Testis (tissue), 3 donors: ENCODE data around the gene KLHL26. TPM values are rescaled to one million over a fixed set of nuclear protein-coding genes. Genes with fewer than 3 reads are reported as not detected.

Experiments
- DNase-seq: peaks from one replicate; pipeline ENCODE4 v3.0.0-alpha.2; 2019
- H3K27ac ChIP-seq, 2 donors: fragments of 200-600 bp; sonication (generic); one replicate each; pipeline ENCODE4 v1.5.1; 2019
- H3K27me3 ChIP-seq: fragments of 200-600 bp; sonication (generic); one replicate; pipeline ENCODE4 v1.5.1; 2019
- H3K36me3 ChIP-seq: fragments of 200-600 bp; sonication (generic); one replicate; pipeline ENCODE4 v1.5.1; 2017; ENCODE audit warnings: low read depth; ENCODE audit errors: missing control alignments
- H3K4me1 ChIP-seq: fragments of 200-600 bp; sonication (generic); one replicate; pipeline ENCODE4 v1.5.1; 2019
- H3K4me3 ChIP-seq, 2 donors: fragments of 200-600 bp; sonication (generic); one replicate each; pipeline ENCODE4 v1.5.1; 2017 to 2019
- H3K9me3 ChIP-seq: fragments of 200-600 bp; sonication (generic); one replicate; pipeline ENCODE4 v1.5.1; 2017
- CTCF ChIP-seq, 3 experiments: fragments of 450-650 bp in 2 of 3; fragments of 200-600 bp in 1 of 3; sonication (generic) in 1 of 3; IDR thresholded peaks; one replicate each; pipeline ENCODE4 v1.5.1; 2016 to 2019; ENCODE audit warnings: antibody characterized with exemption in 3 of 3, mild to moderate bottlenecking in 2 of 3, moderate library complexity in 1 of 3
- POLR2A ChIP-seq: fragments of 450-650 bp; IDR thresholded peaks from one replicate; pipeline ENCODE4 v1.6.1; 2017; ENCODE audit warnings: antibody characterized with exemption, mild to moderate bottlenecking, moderate library complexity
- WGBS, 2 donors: methylation state at CpG; one replicate each; pipeline ENCODE4 v1.1.5; 2018; 5-methylcytosine and 5-hydroxymethylcytosine counted together
- intact Hi-C: fragments of 100-400 bp; cut with DNase I; formaldehyde crosslinking; loops from one replicate; pipeline ENCODE4 v1.15.1; 2023; ENCODE audit warnings: low total_unique reads
- polyA plus RNA-seq: library from polyadenylated mRNA; stranded (reverse); fragments of 350-450 nt; fragmentation: Illumina TruSeq; extraction: RNeasy Lipid Tissue Mini Kit (QIAGEN cat#74804); gene quantifications from one replicate; pipeline ENCODE4 v1.2.3, GENCODE V29; 2014; ENCODE audit warnings: low read depth, low replicate concordance; ENCODE audit not compliant: insufficient read depth
- small RNA-seq, 2 donors: library from RNA; depleted of rRNA; stranded (forward); fragments of <200 nt; gene quantifications; one replicate each; pipeline ENCODE3, GENCODE V24; 2016
- total RNA-seq, 2 donors: library from RNA; depleted of rRNA; stranded (reverse); fragments of >200 nt; gene quantifications; one replicate each; pipeline ENCODE4 v1.2.3, GENCODE V29; 2016

KLHL26 gene
- total and polyA plus RNA-seq, 3 donors from 2014 or later = 10.6 to 32.3 (median 16.5) TPM

GRCh38 chr19:18717601-18718000 is 80.8 kb downstream of the KLHL26 start:
- TF ChIP-seq POLR2A (no peak), CTCF (IDR thresholded peaks at IDR 0.05) (no peak)
- WGBS, 2 donors = 54 to 56% methylated on average over 9 to 10 of the region's 10 CpGs
- Histone ChIP-seq H3K27ac (no peak overlapping the region), H3K4me3 (no peak overlapping the region), H3K4me1 (peaks cover 9% of the 10 kb centered on the region), H3K36me3 (no peaks in the 10 kb centered on the region), H3K9me3 (no peaks in the 10 kb centered on the region), H3K27me3 (no peaks in the 10 kb centered on the region)
- intact Hi-C loops = no loop called here
- DNase-seq = peak; percentile 45

GRCh38 chr19:18718015-18718526 is 81.2 kb downstream of the KLHL26 start:
- H3K27ac ChIP-seq = no peak overlapping the region
- DNase-seq = no peak
- TF ChIP-seq CTCF (IDR thresholded peaks at IDR 0.05) = no peak
- TF ChIP-seq POLR2A = no peak
- no peaks in the 10 kb centered on the region for H3K36me3 ChIP-seq
- H3K4me1 ChIP-seq = peaks cover 9% of the 10 kb centered on the region
- H3K4me3 ChIP-seq = no peak overlapping the region
- no peaks in the 10 kb centered on the region for H3K9me3 ChIP-seq
- WGBS, 2 donors = 63 to 69% methylated on average over 5 of the region's 5 CpGs
- intact Hi-C loops = no loop called here
- no peaks in the 10 kb centered on the region for H3K27me3 ChIP-seq

GRCh38 chr19:18718846-18719458 is 82.1 kb downstream of the KLHL26 start:
- H3K27me3 ChIP-seq = no peaks in the 10 kb centered on the region
- H3K4me1 ChIP-seq = peaks cover 9% of the 10 kb centered on the region
- TF ChIP-seq CTCF (IDR thresholded peaks at IDR 0.05) (no peak), POLR2A (no peak)
- no peak for DNase-seq
- no peak overlapping the region for H3K4me3 ChIP-seq
- no peaks in the 10 kb centered on the region for H3K36me3 ChIP-seq
- no peak overlapping the region for H3K27ac ChIP-seq
- intact Hi-C loops = no loop called here
- WGBS, 2 donors = 86 to 93% methylated on average over 13 to 16 of the region's 16 CpGs
- no peaks in the 10 kb centered on the region for H3K9me3 ChIP-seq

GRCh38 chr19:18719541-18719940 is 82.7 kb downstream of the KLHL26 start:
- no peak for TF ChIP-seq CTCF (IDR thresholded peaks at IDR 0.05)
- no peak for TF ChIP-seq POLR2A
- no peaks in the 10 kb centered on the region for H3K36me3 ChIP-seq
- no peak for DNase-seq
- 88 to 89% methylated on average over 15 to 25 of the region's 25 CpGs for WGBS, 2 donors
- H3K4me1 ChIP-seq = peaks cover 9% of the 10 kb centered on the region
- no peak overlapping the region for H3K4me3 ChIP-seq
- H3K27me3 ChIP-seq = no peaks in the 10 kb centered on the region
- intact Hi-C loops = no loop called here
- H3K27ac ChIP-seq = no peak overlapping the region
- no peaks in the 10 kb centered on the region for H3K9me3 ChIP-seq

Small RNA genes within 50 kb of the gene (small RNA-seq; reads per million reads assigned to genes)
- gene RN7SL155P = 0 reads per million in 2 donors

Other genes with a start within 250 kb of the KLHL26 start
- 1 to 10 TPM; 1.6 to 4.0 TPM for gene LRRC25, start 239.4 kb upstream of the KLHL26 start, total RNA-seq
- gene LRRC25, start 239.4 kb upstream of the KLHL26 start, polyA plus RNA-seq = 3.4 TPM
- gene SSBP4, start 217.6 kb upstream of the KLHL26 start, total RNA-seq = 100 to 1,000 TPM in 1 of 2 donors, 10 to 100 TPM in 1; 90.3 to 118 TPM
- 80.5 TPM for gene SSBP4, start 217.6 kb upstream of the KLHL26 start, polyA plus RNA-seq
- gene ISYNA1, start 198.9 kb upstream of the KLHL26 start, total RNA-seq = 1,000 to 10,000 TPM in 1 of 2 donors, 100 to 1,000 TPM in 1; 1,000 to 1,122 TPM
- 493 TPM for gene ISYNA1, start 198.9 kb upstream of the KLHL26 start, polyA plus RNA-seq
- 10 to 100 TPM; 75.8 to 76.1 TPM for gene ELL, start 115.0 kb upstream of the KLHL26 start, total RNA-seq
- 48.0 TPM for gene ELL, start 115.0 kb upstream of the KLHL26 start, polyA plus RNA-seq
- 100 to 1,000 TPM; 587 to 614 TPM for gene FKBP8, start 93.5 kb upstream of the KLHL26 start, total RNA-seq
- gene FKBP8, start 93.5 kb upstream of the KLHL26 start, polyA plus RNA-seq = 571 TPM
- gene KXD1, start 79.2 kb upstream of the KLHL26 start, total RNA-seq = 100 to 1,000 TPM; 124 to 133 TPM
- gene KXD1, start 79.2 kb upstream of the KLHL26 start, polyA plus RNA-seq = 163 TPM
- 100 to 1,000 TPM; 475 to 508 TPM for gene UBA52, start 65.2 kb upstream of the KLHL26 start, total RNA-seq
- 1,038 TPM for gene UBA52, start 65.2 kb upstream of the KLHL26 start, polyA plus RNA-seq
- gene REX1BD, start 48.2 kb upstream of the KLHL26 start, total RNA-seq = 10 to 100 TPM; 44.3 to 58.7 TPM
- 14.5 TPM for gene REX1BD, start 48.2 kb upstream of the KLHL26 start, polyA plus RNA-seq
- 1 to 10 TPM; 4.3 to 5.3 TPM for gene CRLF1, start 30.2 kb upstream of the KLHL26 start, total RNA-seq
- gene CRLF1, start 30.2 kb upstream of the KLHL26 start, polyA plus RNA-seq = 8.7 TPM
- 1 to 10 TPM; 4.3 to 7.0 TPM for gene TMEM59L, start 24.2 kb upstream of the KLHL26 start, total RNA-seq
- gene TMEM59L, start 24.2 kb upstream of the KLHL26 start, polyA plus RNA-seq = 4.5 TPM
- 10 to 100 TPM; 28.1 to 32.1 TPM for gene CRTC1, start 46.7 kb downstream of the KLHL26 start, total RNA-seq
- gene CRTC1, start 46.7 kb downstream of the KLHL26 start, polyA plus RNA-seq = 15.6 TPM
- gene COMP, start 154.3 kb downstream of the KLHL26 start, total RNA-seq = 1 to 10 TPM; 3.8 to 7.1 TPM
- gene COMP, start 154.3 kb downstream of the KLHL26 start, polyA plus RNA-seq = 23.4 TPM
- gene UPF1, start 194.9 kb downstream of the KLHL26 start, total RNA-seq = 100 to 1,000 TPM; 176 to 188 TPM
- gene UPF1, start 194.9 kb downstream of the KLHL26 start, polyA plus RNA-seq = 99.0 TPM